Measurements from ENCODE around the gene GSE1. TPM values are rescaled to one million over a fixed set of nuclear protein-coding genes. Genes with fewer than 3 reads are reported as not detected.

GSE1 gene
- total and polyA plus RNA-seq, 9 of the 15 experiments (the other 6 are each of a cell fraction or from before 2014, with no cell fraction given), result 12.2 to 244 (median 57.9) TPM

DNA sequence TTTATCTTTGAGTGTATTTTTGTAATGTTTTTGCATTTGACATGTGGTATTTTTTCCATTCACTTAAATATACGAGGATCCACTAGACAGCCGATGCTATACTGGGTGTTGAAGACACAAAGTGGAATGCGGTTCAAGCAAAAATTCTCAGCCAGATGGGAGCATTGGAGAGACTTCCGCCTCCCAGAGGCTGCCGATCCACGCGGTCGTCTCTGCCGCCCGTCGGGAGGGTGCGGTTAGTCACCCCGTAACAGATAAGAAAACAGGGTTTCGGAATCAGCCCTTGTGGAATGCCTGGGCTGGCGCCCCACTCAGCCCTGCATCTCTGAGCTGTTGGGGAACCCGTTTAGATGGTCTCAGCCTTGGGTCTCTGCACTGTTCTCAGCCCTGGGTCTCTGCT lies 7.3 kb downstream of the GSE1 start (continued):
- TF ChIP-seq GABPB1 (CRISPR knock-in tag; IDR thresholded peaks at IDR 0.05) (no peak), SMAD4 (CRISPR knock-in tag; conservative IDR thresholded peaks at IDR 0.05) (peak; percentile 51; the same call in 1 of the 2 replicates), NCOA1 (IDR thresholded peaks at IDR 0.05; ENCODE audit: low read depth) (no peak), KDM2B (CRISPR knock-in tag; IDR thresholded peaks at IDR 0.05) (no peak), NRF1 (conservative IDR thresholded peaks at IDR 0.05 in 1 of 2, IDR thresholded peaks at IDR 0.05 in 1 of 2) (no peak), ZNF212 (CRISPR knock-in tag; IDR thresholded peaks at IDR 0.05) (no peak), SP2 (IDR thresholded peaks at IDR 0.05; ENCODE audit: extremely low read depth, low read depth, low read length, poor library complexity, severe bottlenecking) (no peak), CBFA2T2 (conservative IDR thresholded peaks at IDR 0.05) (peak; percentile 22), JUND (IDR thresholded peaks at IDR 0.05; ENCODE audit: borderline replicate concordance, low read depth, low read length) (peak; percentile 78), JUND (tag; IDR thresholded peaks at IDR 0.05; ENCODE audit: borderline replicate concordance, low read depth, low read length) (peak; percentile 68; the same call in 1 of the 3 replicates)
- TF ChIP-seq, protein P1, sequence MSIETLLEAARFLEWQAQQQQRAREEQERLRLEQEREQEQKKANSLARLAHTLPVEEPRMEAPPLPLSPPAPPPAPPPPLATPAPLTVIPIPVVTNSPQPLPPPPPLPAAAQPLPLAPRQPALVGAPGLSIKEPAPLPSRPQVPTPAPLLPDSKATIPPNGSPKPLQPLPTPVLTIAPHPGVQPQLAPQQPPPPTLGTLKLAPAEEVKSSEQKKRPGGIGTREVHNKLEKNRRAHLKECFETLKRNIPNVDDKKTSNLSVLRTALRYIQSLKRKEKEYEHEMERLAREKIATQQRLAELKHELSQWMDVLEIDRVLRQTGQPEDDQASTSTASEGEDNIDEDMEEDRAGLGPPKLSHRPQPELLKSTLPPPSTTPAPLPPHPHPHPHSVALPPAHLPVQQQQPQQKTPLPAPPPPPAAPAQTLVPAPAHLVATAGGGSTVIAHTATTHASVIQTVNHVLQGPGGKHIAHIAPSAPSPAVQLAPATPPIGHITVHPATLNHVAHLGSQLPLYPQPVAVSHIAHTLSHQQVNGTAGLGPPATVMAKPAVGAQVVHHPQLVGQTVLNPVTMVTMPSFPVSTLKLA (conservative IDR thresholded peaks at IDR 0.05), result peak; percentile 75 to 91
- TF ChIP-seq, protein P2, sequence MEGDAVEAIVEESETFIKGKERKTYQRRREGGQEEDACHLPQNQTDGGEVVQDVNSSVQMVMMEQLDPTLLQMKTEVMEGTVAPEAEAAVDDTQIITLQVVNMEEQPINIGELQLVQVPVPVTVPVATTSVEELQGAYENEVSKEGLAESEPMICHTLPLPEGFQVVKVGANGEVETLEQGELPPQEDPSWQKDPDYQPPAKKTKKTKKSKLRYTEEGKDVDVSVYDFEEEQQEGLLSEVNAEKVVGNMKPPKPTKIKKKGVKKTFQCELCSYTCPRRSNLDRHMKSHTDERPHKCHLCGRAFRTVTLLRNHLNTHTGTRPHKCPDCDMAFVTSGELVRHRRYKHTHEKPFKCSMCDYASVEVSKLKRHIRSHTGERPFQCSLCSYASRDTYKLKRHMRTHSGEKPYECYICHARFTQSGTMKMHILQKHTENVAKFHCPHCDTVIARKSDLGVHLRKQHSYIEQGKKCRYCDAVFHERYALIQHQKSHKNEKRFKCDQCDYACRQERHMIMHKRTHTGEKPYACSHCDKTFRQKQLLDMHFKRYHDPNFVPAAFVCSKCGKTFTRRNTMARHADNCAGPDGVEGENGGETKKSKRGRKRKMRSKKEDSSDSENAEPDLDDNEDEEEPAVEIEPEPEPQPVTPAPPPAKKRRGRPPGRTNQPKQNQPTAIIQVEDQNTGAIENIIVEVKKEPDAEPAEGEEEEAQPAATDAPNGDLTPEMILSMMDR (IDR thresholded peaks at IDR 0.05 in 2 of 3, conservative IDR thresholded peaks at IDR 0.05 in 1 of 3; ENCODE audit: insufficient read depth in 2 of 3, low read depth in 1 of 3, low read length in 3 of 3), result peak in 2 of 3 experiments; percentile 7 to 19; a peak in 1 of 6 replicates
- TF ChIP-seq, protein P3, sequence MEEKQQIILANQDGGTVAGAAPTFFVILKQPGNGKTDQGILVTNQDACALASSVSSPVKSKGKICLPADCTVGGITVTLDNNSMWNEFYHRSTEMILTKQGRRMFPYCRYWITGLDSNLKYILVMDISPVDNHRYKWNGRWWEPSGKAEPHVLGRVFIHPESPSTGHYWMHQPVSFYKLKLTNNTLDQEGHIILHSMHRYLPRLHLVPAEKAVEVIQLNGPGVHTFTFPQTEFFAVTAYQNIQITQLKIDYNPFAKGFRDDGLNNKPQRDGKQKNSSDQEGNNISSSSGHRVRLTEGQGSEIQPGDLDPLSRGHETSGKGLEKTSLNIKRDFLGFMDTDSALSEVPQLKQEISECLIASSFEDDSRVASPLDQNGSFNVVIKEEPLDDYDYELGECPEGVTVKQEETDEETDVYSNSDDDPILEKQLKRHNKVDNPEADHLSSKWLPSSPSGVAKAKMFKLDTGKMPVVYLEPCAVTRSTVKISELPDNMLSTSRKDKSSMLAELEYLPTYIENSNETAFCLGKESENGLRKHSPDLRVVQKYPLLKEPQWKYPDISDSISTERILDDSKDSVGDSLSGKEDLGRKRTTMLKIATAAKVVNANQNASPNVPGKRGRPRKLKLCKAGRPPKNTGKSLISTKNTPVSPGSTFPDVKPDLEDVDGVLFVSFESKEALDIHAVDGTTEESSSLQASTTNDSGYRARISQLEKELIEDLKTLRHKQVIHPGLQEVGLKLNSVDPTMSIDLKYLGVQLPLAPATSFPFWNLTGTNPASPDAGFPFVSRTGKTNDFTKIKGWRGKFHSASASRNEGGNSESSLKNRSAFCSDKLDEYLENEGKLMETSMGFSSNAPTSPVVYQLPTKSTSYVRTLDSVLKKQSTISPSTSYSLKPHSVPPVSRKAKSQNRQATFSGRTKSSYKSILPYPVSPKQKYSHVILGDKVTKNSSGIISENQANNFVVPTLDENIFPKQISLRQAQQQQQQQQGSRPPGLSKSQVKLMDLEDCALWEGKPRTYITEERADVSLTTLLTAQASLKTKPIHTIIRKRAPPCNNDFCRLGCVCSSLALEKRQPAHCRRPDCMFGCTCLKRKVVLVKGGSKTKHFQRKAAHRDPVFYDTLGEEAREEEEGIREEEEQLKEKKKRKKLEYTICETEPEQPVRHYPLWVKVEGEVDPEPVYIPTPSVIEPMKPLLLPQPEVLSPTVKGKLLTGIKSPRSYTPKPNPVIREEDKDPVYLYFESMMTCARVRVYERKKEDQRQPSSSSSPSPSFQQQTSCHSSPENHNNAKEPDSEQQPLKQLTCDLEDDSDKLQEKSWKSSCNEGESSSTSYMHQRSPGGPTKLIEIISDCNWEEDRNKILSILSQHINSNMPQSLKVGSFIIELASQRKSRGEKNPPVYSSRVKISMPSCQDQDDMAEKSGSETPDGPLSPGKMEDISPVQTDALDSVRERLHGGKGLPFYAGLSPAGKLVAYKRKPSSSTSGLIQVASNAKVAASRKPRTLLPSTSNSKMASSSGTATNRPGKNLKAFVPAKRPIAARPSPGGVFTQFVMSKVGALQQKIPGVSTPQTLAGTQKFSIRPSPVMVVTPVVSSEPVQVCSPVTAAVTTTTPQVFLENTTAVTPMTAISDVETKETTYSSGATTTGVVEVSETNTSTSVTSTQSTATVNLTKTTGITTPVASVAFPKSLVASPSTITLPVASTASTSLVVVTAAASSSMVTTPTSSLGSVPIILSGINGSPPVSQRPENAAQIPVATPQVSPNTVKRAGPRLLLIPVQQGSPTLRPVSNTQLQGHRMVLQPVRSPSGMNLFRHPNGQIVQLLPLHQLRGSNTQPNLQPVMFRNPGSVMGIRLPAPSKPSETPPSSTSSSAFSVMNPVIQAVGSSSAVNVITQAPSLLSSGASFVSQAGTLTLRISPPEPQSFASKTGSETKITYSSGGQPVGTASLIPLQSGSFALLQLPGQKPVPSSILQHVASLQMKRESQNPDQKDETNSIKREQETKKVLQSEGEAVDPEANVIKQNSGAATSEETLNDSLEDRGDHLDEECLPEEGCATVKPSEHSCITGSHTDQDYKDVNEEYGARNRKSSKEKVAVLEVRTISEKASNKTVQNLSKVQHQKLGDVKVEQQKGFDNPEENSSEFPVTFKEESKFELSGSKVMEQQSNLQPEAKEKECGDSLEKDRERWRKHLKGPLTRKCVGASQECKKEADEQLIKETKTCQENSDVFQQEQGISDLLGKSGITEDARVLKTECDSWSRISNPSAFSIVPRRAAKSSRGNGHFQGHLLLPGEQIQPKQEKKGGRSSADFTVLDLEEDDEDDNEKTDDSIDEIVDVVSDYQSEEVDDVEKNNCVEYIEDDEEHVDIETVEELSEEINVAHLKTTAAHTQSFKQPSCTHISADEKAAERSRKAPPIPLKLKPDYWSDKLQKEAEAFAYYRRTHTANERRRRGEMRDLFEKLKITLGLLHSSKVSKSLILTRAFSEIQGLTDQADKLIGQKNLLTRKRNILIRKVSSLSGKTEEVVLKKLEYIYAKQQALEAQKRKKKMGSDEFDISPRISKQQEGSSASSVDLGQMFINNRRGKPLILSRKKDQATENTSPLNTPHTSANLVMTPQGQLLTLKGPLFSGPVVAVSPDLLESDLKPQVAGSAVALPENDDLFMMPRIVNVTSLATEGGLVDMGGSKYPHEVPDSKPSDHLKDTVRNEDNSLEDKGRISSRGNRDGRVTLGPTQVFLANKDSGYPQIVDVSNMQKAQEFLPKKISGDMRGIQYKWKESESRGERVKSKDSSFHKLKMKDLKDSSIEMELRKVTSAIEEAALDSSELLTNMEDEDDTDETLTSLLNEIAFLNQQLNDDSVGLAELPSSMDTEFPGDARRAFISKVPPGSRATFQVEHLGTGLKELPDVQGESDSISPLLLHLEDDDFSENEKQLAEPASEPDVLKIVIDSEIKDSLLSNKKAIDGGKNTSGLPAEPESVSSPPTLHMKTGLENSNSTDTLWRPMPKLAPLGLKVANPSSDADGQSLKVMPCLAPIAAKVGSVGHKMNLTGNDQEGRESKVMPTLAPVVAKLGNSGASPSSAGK (IDR thresholded peaks at IDR 0.05), result peak; percentile 57
